Activated naive CD4-positive, alpha-beta T cell treated with anti-CD3 and anti-CD28 coated beads, Interleukin-2, amount 50 U/mL, for 24 hours (primary cell): ENCODE results near the gene MYO16.

Experiments
- H3K27ac Mint-ChIP-seq: one replicate; pipeline ENCODE4 v1.8.0; 2021; ENCODE audit warnings: mild to moderate bottlenecking, mixed read lengths
- H3K27me3 Mint-ChIP-seq: one replicate; pipeline ENCODE4 v1.8.0; 2021; ENCODE audit warnings: mixed read lengths
- H3K36me3 Mint-ChIP-seq: one replicate; pipeline ENCODE4 v1.8.0; 2021; ENCODE audit warnings: mixed read lengths
- H3K4me1 Mint-ChIP-seq: one replicate; pipeline ENCODE4 v1.8.0; 2021; ENCODE audit warnings: mixed read lengths
- H3K4me3 Mint-ChIP-seq: one replicate; pipeline ENCODE4 v1.8.0; 2021; ENCODE audit warnings: mild to moderate bottlenecking, mixed read lengths
- H3K9me3 Mint-ChIP-seq: one replicate; pipeline ENCODE4 v1.8.0; 2021; ENCODE audit warnings: mixed read lengths

The MYO16 gene

DNA sequence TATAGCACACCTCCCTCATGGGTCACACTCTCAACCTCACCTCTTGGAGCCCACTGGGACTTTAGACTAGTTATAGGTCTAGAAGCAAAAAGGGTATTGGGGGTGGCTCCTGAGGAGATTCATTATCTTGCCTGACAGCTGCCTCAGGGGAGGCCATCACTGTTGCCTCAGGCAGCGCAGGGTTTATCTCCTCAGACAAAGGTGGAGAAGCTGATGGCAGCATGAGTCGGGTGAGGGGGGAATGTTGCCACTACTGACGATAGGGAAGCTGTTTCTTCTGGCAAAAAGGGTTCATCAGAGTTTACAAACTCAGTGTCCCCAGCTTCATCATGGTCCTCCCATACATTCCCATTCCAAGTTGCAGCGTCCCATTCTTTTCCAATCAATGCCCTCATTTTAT is 594.6 kb downstream of the MYO16 start:
- H3K4me1 Mint-ChIP-seq: no peaks in the 10 kb centered on the region
- H3K36me3 Mint-ChIP-seq: no peaks in the 10 kb centered on the region
- no peak overlapping the region for H3K4me3 Mint-ChIP-seq
- peaks cover 2% of the 10 kb centered on the region for H3K27me3 Mint-ChIP-seq
- no peak overlapping the region for H3K27ac Mint-ChIP-seq
- H3K9me3 Mint-ChIP-seq: no peaks in the 10 kb centered on the region

DNA sequence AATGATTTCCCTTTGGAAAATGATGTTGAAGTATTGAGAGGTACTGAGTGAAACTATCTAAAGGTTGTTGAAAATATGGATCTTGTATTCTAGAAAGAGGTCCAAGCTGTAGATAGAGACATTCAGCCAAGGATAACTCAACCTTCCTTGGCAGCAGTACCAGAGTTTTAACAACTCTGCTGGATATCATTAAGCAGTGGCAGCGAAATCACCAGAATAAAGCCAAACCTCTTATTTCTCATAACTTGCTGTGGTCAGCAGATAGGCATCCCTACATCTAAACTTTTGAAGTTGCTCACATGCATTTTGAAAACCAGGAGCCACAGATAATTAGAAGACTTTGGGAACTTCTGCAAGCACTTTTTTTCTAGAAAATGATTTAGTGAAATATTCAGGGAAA is 597.2 kb downstream of the MYO16 start:
- Mint-ChIP-seq H3K36me3 (no peaks in the 10 kb centered on the region), H3K27me3 (peaks cover 4% of the 10 kb centered on the region), H3K4me1 (no peaks in the 10 kb centered on the region), H3K9me3 (no peaks in the 10 kb centered on the region), H3K4me3 (no peak overlapping the region), H3K27ac (no peak overlapping the region)

DNA sequence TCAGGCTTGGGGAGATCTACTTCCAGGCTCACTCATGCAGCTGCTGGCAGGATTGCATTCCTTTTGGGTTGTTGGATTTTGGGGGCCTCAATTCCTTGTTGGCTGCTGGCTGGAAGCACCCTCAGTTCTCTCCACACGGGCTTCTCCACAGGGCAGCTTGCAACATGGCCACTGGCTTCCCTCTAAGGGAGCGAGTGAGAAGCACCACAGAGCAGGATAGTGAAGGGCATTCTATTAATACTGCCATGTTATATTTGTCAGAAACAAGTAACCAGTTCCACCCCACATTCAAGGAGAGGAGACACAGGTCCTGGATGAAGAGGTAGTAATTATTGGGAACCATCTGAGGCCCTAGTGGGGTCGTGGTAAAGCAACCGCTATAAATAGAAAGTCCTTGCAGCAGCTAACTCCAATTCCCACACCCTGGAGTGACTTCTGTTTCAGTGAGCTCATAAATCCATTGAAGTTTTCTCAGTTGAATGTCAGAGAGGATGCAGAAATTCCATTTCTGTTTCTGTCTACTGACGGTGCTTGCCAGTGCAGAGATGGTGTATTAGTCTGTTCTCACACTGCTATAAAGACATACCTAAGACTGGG is 598.0 kb downstream of the MYO16 start:
- H3K27me3 Mint-ChIP-seq: peaks cover 4% of the 10 kb centered on the region
- no peak overlapping the region for H3K27ac Mint-ChIP-seq
- no peaks in the 10 kb centered on the region for H3K4me1 Mint-ChIP-seq
- no peaks in the 10 kb centered on the region for H3K9me3 Mint-ChIP-seq
- H3K4me3 Mint-ChIP-seq: no peak overlapping the region
- H3K36me3 Mint-ChIP-seq: no peaks in the 10 kb centered on the region

DNA sequence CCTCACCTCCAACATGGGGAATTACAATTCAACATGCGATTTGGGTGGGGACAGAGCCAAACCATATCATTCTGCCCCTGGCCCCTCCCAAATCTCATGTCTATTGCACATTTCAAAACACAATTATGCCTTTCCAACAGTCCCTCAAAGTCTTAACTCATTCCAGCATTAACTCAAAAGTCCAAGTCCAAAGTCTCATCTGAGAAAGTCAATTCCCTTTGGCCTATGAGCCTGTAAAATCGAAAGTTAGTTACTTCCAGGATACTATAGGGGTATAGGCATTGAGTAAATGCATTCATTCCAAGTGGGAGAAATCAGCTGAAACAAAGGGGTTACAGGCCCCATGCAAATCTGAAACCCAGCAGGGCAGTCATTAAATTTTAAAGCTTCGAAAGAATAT is 598.8 kb downstream of the MYO16 start:
- no peaks in the 10 kb centered on the region for H3K9me3 Mint-ChIP-seq
- H3K4me1 Mint-ChIP-seq: no peaks in the 10 kb centered on the region
- no peaks in the 10 kb centered on the region for H3K36me3 Mint-ChIP-seq
- no peak overlapping the region for H3K4me3 Mint-ChIP-seq
- H3K27me3 Mint-ChIP-seq: peaks cover 5% of the 10 kb centered on the region
- no peak overlapping the region for H3K27ac Mint-ChIP-seq

DNA sequence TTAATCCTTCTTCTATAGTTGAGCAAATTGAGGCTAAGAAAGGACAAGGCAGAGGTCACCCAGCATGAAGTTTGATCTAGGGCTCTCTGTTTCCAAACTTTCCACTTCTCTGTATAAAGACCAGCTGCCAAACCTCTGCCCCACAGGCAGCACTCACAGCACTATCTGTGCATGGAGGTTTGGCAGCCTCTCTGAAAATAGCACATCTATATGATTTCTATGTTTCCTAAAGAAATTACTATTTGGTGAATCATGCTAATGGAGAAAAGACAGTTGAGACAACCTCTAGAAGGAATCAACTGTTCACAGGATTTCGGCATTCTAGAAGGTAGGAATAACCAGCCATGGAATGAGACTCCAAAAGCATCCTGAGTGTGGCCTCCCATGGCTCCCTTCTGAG is 602.5 kb downstream of the MYO16 start:
- H3K36me3 Mint-ChIP-seq: no peaks in the 10 kb centered on the region
- H3K27me3 Mint-ChIP-seq: peaks cover 6% of the 10 kb centered on the region
- no peaks in the 10 kb centered on the region for H3K4me1 Mint-ChIP-seq
- no peak overlapping the region for H3K4me3 Mint-ChIP-seq
- no peaks in the 10 kb centered on the region for H3K9me3 Mint-ChIP-seq
- no peak overlapping the region for H3K27ac Mint-ChIP-seq

DNA sequence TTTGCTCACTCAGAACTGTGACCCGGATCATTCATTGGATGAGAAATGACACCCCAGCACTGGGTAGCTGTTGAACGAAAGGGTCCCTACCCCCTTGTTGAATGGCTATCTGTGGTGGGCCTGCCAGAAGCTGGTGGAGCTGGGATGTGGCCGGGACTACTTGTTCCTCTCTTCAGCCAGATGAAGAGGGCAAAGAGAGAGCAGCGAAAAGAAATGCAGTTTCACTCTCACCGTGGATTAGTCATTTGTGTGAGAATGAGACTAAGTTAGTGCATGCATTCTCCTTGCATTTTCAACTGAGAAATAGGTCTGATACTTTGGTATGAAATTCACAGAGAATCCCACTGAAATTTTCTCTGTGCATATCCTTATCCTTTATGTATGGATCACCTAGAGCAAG is 603.9 kb downstream of the MYO16 start:
- Mint-ChIP-seq H3K36me3 (no peaks in the 10 kb centered on the region), H3K4me3 (no peak overlapping the region), H3K27me3 (peaks cover 7% of the 10 kb centered on the region), H3K9me3 (no peaks in the 10 kb centered on the region), H3K27ac (no peak overlapping the region), H3K4me1 (no peaks in the 10 kb centered on the region)

DNA sequence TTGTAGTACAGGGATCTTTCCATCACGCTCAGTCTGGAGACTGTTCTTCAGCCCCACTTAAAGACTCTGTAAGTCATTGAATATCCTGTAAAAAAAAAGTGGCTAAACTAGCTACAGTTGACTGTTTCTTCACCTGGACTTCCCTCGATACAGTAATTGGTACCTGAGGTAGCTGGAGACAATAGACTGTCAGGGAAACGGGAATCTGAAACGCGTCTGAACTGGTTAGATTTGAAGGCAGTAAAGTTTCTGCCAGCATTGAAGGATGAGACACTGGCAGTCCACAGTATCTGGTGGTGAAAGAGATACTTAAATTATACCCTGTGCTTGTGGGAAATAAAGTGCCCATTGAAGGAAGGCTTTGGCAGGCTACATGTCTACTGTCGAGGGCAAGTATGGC is 606.5 kb downstream of the MYO16 start:
- Mint-ChIP-seq H3K27ac (no peak overlapping the region), H3K9me3 (no peaks in the 10 kb centered on the region), H3K36me3 (no peaks in the 10 kb centered on the region), H3K27me3 (peaks cover 11% of the 10 kb centered on the region), H3K4me3 (no peak overlapping the region), H3K4me1 (no peaks in the 10 kb centered on the region)

DNA sequence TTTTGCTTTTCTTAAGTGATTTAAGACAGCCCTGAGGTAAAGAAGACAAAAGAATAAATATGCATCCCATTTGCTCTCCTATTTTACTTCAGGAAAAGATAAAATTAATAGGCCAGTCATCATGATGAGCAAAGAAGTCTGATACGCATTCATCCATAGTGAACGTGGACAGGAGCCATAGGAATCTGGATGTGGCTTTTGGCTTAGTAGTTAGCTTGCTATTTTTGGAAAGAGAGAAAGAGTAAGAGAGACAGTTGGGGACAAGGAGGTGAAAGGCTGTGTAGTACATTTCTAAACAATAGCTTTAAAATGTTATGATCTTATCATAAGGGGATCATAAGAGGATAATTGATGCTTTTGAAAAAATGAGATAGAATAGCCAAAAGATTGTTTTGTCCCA is 611.7 kb downstream of the MYO16 start:
- no peaks in the 10 kb centered on the region for H3K36me3 Mint-ChIP-seq
- peaks cover 15% of the 10 kb centered on the region for H3K27me3 Mint-ChIP-seq
- H3K27ac Mint-ChIP-seq: no peak overlapping the region
- no peaks in the 10 kb centered on the region for H3K9me3 Mint-ChIP-seq
- no peak overlapping the region for H3K4me3 Mint-ChIP-seq
- H3K4me1 Mint-ChIP-seq: no peaks in the 10 kb centered on the region

DNA sequence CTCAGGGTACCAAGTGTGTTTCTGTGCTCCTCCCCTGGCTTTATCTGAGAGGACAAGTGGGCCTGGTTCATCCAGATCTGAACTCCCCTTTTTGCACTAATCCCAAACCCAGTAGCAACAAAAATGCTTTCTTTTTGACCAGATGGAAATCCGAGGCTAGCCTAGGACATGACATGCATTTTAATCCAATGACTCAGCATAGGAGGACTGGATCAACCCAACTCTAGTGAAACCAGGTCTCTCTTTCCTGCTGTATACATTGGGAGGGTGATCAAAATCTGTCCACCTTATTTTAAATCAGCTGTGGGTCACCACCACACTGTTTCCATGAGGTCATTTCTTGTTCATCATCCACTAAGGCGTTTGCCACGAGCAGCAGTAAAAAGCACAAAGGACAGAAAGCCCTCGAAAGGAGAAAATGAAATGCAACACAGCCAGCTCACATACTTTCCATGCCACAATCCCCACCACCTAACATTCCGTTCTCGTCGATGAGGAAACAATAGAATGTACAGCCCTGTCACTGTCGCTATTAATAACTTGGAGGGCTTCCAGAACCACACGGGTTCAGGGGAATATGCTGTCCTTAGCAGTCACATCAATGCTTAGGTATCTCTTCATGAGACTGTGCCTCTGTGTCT is 614.0 kb downstream of the MYO16 start:
- H3K4me3 Mint-ChIP-seq: no peak overlapping the region
- no peak overlapping the region for H3K27ac Mint-ChIP-seq
- H3K4me1 Mint-ChIP-seq: no peaks in the 10 kb centered on the region
- H3K27me3 Mint-ChIP-seq: peaks cover 15% of the 10 kb centered on the region
- H3K9me3 Mint-ChIP-seq: peaks cover 5% of the 10 kb centered on the region
- no peaks in the 10 kb centered on the region for H3K36me3 Mint-ChIP-seq

DNA sequence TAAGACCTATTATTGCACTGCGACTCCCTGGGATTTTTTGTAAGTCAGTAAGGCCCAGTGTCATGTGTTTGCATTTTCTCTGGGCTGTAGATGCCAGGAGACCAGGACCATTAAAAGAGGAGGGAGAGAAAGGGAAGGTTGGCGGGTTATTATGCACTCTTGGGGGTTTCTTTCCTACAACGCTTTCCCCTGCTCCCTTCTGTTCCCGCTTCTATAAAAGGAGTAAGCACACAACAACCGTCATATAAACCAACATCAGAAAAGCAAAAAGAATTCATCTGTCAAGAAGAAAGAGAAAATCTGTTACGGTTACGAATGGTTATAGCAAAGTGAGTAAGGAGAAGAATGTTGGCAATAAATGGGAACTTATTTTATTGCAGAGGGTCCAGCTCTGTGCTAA is 615.2 kb downstream of the MYO16 start:
- Mint-ChIP-seq H3K9me3 (peaks cover 5% of the 10 kb centered on the region), H3K4me1 (no peaks in the 10 kb centered on the region), H3K36me3 (no peaks in the 10 kb centered on the region), H3K27ac (no peak overlapping the region), H3K4me3 (no peak overlapping the region), H3K27me3 (peaks cover 12% of the 10 kb centered on the region)

DNA sequence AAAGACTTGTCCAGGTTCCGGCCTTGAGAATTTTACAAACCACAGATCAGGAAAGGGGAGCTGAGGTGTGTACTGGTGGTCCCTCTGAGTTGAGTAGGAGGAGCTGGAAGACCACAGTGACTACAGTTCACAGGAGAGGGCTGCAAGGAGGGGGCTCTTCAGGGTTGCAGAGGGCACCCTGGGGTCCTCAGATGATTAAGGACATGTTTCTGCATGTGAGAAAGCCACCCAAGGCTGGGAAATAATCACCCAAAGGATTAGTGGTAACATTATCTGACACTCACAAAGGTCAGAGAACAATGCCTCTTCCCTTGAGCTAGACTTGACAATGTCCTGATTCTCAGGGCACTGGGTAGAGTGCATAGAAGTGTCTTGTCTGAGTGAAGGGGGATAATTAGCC is 616.6 kb downstream of the MYO16 start:
- peaks cover 9% of the 10 kb centered on the region for H3K27me3 Mint-ChIP-seq
- no peak overlapping the region for H3K27ac Mint-ChIP-seq
- no peak overlapping the region for H3K4me3 Mint-ChIP-seq
- no peaks in the 10 kb centered on the region for H3K4me1 Mint-ChIP-seq
- no peaks in the 10 kb centered on the region for H3K36me3 Mint-ChIP-seq
- H3K9me3 Mint-ChIP-seq: peaks cover 5% of the 10 kb centered on the region

DNA sequence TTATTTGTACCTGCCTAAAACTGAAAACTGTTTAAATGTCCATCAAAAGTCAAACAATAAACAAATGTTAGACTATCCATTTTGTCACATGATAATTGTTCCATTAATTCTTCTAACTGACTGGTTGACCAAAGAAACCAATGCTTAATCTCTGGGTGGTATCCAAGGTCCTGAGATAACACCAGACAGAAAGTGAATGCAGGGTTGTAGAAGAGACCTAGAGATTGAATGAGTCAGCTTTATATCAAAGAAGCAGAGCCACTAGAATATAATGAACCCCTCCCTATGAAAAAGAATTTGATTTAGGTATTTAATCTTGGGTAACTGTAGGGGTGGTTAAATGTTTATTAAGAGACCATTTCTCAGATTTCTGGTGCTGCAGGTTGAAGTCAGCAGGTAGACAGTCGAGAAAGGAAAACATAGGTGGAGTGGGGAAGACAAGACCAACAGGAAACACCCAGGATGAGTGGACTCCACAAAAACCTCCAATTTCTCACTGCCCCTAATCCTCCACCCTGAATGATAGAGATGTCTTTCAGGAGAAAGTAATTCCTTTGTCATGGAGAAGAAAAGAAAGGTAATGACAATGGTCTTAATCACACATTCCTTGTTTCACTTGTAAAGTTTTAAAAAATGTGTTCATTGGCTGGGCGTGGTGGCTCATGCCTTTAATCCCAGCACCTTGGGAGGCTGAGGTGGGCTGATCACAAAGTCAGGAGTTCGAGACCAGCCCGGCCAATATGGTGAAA is 620.5 kb downstream of the MYO16 start:
- Mint-ChIP-seq H3K4me3 (no peak overlapping the region), H3K9me3 (peaks cover 5% of the 10 kb centered on the region), H3K4me1 (no peaks in the 10 kb centered on the region), H3K27ac (no peak overlapping the region), H3K36me3 (no peaks in the 10 kb centered on the region), H3K27me3 (peaks cover 11% of the 10 kb centered on the region)

DNA sequence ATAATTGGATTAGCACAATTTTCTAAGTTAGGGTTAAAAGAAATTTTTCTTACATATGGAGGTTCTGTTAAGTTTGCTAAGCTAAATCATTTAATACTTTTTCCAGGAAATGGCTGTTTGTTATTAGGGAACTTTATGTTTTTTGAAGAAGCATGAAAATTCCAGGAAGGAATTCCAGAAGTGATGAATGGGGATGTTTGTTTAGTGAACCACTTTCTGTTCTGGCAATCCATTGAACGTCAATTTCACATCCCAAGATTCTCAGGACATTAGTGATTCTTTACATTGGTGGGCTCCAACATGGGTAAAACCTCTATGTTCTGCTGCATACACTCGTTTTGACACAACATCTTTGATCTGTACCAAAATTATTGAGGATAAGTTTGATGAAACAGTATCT is 622.5 kb downstream of the MYO16 start:
- Mint-ChIP-seq H3K4me3 (no peak overlapping the region), H3K27me3 (peaks cover 9% of the 10 kb centered on the region), H3K36me3 (no peaks in the 10 kb centered on the region), H3K27ac (no peak overlapping the region), H3K9me3 (peaks cover 2% of the 10 kb centered on the region), H3K4me1 (no peaks in the 10 kb centered on the region)

DNA sequence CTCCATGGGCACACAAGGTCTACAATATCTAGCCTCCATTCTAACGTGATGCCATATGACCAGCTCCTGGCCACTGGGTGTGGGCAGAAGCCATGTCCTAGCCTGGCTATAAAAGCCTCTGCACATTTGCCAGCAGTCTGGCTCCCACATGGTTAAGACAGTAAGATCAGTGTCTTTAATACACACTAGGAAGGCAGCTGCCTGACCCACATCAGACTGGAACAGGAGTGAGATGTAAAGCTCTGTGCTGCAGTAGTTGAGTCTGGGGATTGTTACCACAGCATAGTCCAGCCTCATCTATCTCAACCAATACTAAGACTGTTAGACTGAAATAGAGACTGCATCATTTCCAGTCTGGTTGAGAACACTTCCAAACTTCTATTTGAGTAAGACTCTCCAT is 623.9 kb downstream of the MYO16 start:
- no peaks in the 10 kb centered on the region for H3K36me3 Mint-ChIP-seq
- no peaks in the 10 kb centered on the region for H3K9me3 Mint-ChIP-seq
- no peaks in the 10 kb centered on the region for H3K4me1 Mint-ChIP-seq
- peaks cover 9% of the 10 kb centered on the region for H3K27me3 Mint-ChIP-seq
- no peak overlapping the region for H3K4me3 Mint-ChIP-seq
- no peak overlapping the region for H3K27ac Mint-ChIP-seq

DNA sequence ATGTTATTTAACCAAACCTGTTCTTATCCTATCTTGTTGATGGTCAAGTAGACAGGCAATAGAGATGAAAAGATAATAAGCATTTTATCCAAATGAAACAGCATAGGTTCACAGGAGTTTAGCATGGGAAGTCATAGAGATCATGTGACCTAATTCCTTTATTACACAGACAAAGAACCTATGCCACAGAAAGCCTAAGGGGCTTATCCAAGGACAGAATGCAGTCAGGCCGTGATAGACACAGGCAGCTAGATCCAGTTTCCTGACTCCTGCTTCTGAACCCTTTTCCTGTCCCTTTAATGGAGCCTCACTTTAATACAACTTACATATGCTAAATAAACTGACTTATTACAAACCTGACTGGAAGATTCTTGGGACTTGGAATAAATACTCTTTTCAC is 624.9 kb downstream of the MYO16 start:
- H3K27ac Mint-ChIP-seq: no peak overlapping the region
- no peaks in the 10 kb centered on the region for H3K9me3 Mint-ChIP-seq
- no peaks in the 10 kb centered on the region for H3K36me3 Mint-ChIP-seq
- H3K4me3 Mint-ChIP-seq: no peak overlapping the region
- H3K27me3 Mint-ChIP-seq: peaks cover 9% of the 10 kb centered on the region
- H3K4me1 Mint-ChIP-seq: no peaks in the 10 kb centered on the region

DNA sequence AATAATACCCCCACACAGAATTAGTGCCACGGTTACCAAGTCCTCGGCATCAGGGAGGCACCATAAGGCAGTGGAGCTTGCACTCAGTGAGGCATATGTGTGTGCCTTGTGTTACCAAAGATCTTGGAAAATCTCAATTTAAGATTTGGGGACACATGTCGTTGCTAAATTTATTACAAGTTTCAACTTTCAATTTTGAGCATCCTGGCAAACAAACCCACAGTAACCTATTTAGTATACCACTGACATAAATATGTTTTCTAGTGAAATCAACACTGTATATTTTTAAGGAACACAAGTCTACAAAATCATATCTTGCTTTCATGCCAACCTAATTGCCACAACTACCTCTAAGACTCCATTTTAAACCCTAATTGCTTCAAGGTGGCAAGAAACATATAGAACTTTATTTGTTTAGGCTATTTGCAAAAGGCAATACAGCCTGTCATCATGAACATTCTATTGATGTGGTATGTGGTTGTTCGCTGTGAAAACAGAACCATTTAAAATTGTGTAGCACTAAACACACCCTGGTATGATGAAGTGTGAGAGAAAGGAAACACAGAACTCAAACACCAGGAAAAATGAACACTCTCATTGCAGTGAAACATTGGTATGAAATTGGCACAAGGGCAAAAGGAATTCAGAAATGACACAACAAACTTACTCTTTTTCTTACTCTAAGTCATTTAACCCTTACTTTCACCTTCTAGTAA is 625.9 kb downstream of the MYO16 start:
- Mint-ChIP-seq H3K27me3 (peaks cover 9% of the 10 kb centered on the region), H3K4me1 (no peaks in the 10 kb centered on the region), H3K36me3 (no peaks in the 10 kb centered on the region), H3K9me3 (no peaks in the 10 kb centered on the region), H3K27ac (no peak overlapping the region), H3K4me3 (no peak overlapping the region)
